ENCODE results near the gene TNS3. TPM values are rescaled to one million over a fixed set of nuclear protein-coding genes. Genes with fewer than 3 reads are reported as not detected.

TNS3 gene
- total RNA-seq, 1 donor from 2014 or later = 40.8 TPM

DNA sequence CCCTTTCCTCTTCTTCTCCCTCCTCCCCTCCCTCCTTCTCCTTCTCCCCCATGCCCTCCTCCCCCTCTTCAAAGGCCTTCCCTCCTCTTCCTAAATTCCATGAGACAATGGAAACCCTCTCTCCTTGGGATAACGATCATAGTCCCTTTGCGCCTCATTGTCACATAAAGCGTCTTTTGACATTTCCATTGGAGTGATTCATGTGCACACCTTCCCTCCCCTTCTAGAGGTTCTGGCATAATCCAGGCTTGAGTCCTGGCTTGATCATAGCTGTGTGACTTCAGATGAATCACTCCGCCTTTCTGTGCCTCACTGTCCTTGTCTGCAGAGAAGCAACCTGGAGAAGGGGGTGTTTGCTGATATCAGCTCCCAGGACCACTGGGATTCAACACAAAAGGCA lies 204.2 kb downstream of the TNS3 start:
- no peak overlapping the region for H3K4me3 ChIP-seq (ENCODE audit: low read depth, low read length)
- no peak for DNase-seq (ENCODE audit: low read depth)
- TF ChIP-seq, protein P1, sequence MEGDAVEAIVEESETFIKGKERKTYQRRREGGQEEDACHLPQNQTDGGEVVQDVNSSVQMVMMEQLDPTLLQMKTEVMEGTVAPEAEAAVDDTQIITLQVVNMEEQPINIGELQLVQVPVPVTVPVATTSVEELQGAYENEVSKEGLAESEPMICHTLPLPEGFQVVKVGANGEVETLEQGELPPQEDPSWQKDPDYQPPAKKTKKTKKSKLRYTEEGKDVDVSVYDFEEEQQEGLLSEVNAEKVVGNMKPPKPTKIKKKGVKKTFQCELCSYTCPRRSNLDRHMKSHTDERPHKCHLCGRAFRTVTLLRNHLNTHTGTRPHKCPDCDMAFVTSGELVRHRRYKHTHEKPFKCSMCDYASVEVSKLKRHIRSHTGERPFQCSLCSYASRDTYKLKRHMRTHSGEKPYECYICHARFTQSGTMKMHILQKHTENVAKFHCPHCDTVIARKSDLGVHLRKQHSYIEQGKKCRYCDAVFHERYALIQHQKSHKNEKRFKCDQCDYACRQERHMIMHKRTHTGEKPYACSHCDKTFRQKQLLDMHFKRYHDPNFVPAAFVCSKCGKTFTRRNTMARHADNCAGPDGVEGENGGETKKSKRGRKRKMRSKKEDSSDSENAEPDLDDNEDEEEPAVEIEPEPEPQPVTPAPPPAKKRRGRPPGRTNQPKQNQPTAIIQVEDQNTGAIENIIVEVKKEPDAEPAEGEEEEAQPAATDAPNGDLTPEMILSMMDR (conservative IDR thresholded peaks at IDR 0.05; ENCODE audit: low read depth, low read length) = no peak

DNA sequence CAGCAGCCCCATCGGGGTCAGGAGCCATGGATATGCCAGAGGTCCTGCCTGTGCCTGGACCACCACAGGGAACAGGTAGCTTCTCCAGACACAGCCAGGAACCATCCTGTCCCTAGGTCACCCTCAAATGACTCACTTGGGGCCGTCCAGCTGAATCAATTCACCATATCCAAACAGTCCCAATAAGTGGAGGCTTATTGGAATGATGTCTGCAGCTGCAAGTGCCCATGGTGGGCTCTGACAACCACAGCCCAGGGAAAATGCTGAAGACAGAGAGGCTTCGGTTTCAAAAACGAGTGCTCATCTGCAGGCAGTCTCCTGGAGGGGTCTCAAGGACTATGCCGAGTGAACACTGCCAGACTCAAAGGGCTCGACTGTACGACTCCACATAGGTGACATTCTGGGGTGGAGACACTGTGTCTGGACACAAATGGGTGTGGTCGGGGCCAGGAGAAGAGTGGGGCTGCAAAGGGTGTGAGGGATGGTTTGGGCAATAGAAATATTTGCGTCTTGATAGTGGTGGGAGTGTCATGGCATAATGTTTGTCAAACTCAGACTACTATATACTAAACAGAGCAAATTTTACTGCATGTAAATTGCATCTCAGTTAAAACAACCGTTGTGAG lies 204.8 kb downstream of the TNS3 start:
- TF ChIP-seq, protein P1 (conservative IDR thresholded peaks at IDR 0.05; ENCODE audit: low read depth, low read length) = no peak
- DNase-seq (ENCODE audit: low read depth) = no peak
- no peak overlapping the region for H3K4me3 ChIP-seq (ENCODE audit: low read depth, low read length)

DNA sequence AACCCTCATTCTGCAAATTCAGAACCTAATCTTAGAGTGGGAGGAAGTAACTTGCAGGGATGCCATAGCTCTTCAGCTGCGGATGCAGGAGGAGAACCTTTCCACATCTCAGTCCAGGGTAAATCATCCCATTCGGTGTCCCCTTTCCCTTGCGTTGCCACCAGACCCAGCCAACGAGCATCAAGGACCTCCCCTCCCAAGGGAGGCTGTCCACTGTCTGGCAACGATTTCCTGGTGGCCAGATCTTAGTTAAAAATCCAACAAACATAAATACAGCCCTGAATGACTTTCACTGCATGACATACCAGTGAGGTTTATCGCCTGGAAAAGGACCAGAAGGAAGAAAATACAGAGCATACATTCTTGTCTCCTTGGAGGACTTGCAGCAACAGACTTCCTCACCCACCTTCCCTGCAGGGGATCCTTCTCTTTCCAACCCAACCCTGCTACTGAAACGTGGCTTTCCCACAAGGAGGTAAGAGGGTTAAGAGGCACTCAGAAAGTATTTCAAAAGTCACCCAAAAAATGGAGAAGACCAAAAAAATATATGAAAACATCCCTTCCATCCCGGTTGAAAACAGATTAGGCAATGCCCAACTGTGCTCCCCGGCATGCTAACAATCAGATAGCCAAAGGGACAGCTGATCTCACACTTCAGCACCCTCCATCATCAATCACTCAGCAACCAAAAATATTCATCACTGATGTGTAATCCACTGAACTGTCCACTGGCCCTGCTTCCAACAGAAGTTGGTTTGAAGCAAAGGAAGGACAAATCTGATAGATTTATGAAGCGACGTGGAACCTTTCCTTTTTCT lies 206.6 kb downstream of the TNS3 start:
- DNase-seq (ENCODE audit: low read depth) = no peak
- TF ChIP-seq, protein P1 (conservative IDR thresholded peaks at IDR 0.05; ENCODE audit: low read depth, low read length) = no peak
- no peak overlapping the region for H3K4me3 ChIP-seq (ENCODE audit: low read depth, low read length)

DNA sequence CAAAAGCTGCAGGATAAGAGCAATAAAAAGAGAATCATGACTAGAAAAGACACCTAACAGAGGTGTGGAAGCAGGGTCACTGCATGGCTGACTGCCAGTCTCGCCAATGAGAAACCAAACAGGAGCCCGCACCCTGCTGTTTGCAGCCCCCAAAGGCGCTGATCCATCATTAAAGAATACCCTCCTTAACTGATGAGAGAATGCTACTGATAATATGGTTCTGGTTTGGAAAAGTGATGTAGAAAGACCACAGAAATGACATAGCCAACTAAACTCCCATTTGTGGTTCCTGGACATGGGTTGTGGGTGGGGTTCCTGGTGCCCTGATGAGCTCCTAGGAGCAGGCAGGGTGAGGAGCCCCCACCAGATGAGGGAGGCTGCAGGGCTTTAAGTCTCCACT lies 207.4 kb downstream of the TNS3 start:
- DNase-seq (ENCODE audit: low read depth) = no peak
- H3K4me3 ChIP-seq (ENCODE audit: low read depth, low read length) = no peak overlapping the region
- TF ChIP-seq, protein P1 (conservative IDR thresholded peaks at IDR 0.05; ENCODE audit: low read depth, low read length) = no peak

DNA sequence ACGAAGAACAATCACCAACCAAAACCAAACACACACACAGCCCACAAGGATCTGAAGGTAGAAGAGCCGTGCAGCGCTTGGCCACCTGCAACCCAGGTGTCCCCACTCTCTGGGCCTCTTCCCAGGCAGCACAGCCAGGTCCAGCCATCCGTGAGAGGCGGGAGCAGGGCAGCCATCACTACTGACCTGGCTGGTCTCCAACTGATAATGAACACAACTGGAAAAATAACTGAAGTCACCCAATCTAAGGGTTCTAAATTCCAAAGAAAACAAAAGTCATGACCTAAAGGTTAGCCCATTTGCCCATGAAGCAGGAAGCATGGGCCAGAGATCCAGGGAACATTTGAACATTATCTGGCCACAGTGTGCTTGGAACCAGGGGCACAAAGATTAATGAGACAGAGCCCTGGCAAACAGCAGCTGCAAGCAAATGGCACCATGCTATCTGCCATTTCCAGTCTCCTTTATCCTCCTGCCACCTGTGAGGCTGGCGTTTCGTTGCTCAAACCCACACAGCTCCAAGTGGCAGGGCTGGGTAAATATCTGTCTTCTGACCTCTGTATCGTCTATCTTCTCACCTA lies 207.9 kb downstream of the TNS3 start:
- TF ChIP-seq, protein P1 (conservative IDR thresholded peaks at IDR 0.05; ENCODE audit: low read depth, low read length) = no peak
- DNase-seq (ENCODE audit: low read depth) = no peak

DNA sequence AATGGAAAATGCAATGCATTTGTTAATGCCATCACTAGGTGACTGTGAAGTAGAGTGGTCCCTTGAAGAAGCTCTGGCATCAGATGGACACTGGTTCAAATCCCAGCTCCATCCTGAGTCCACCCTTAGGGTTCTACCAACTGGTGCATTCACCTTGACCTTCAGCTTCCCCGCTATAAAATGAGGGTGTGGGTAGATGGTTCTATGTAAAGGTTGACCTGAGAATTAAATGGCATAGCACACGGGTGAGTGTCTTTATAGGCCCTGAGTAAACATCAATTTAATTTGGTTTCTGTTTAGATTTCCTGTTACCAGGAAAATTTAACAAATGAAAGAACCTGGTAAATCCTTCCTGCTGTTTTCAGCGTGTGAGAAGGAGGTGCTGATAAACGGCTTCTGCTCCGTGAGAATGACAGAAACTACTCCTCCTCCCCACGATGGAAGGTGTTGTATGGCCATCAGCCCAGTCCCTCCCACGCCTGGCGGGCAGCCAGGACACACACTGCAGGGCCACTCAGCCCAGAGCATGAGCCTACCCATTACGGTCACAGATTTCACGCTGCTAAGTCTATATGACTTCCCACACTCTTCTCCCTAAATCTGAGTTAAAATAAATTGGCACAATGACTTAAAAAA lies 210.1 kb downstream of the TNS3 start:
- DNase-seq (ENCODE audit: low read depth) = peak; percentile 29

More for the DNA sequence above, 207.9 kb downstream of the TNS3 start:
- no peak overlapping the region for H3K4me3 ChIP-seq (ENCODE audit: low read depth, low read length)

More for the DNA sequence above, 210.1 kb downstream of the TNS3 start:
- TF ChIP-seq, protein P1 (conservative IDR thresholded peaks at IDR 0.05; ENCODE audit: low read depth, low read length) = no peak
- H3K4me3 ChIP-seq (ENCODE audit: low read depth, low read length) = no peak overlapping the region
